IgD-negative memory B cell (primary cell): Measurements from ENCODE around the gene PCK1. TPM values are rescaled to one million over a fixed set of nuclear protein-coding genes. Genes with fewer than 3 reads are reported as not detected.

ENCODE experiments used
- H3K27ac Mint-ChIP-seq, 3 donors: one replicate each; pipeline ENCODE4 v1.8.0; 2020 to 2022; ENCODE audit warnings: mild to moderate bottlenecking in 3 of 3, mixed read lengths in 3 of 3, moderate library complexity in 1 of 3
- H3K27me3 Mint-ChIP-seq: one replicate; pipeline ENCODE4 v1.8.0; 2021; ENCODE audit warnings: mixed read lengths
- H3K36me3 Mint-ChIP-seq: one replicate; pipeline ENCODE4 v1.8.0; 2020; ENCODE audit warnings: mild to moderate bottlenecking, mixed read lengths
- H3K4me1 Mint-ChIP-seq, 3 donors: one replicate each; pipeline ENCODE4 v1.8.0; 2020 to 2022; ENCODE audit warnings: mixed read lengths in 3 of 3, mild to moderate bottlenecking in 1 of 3
- H3K4me3 Mint-ChIP-seq, 4 donors: one replicate each; pipeline ENCODE4 v1.8.0; 2020 to 2022; ENCODE audit warnings: mild to moderate bottlenecking in 4 of 4, mixed read lengths in 4 of 4, moderate library complexity in 3 of 4
- H3K9me3 Mint-ChIP-seq, 3 donors: one replicate each; pipeline ENCODE4 v1.8.0; 2020 to 2021; ENCODE audit warnings: mixed read lengths in 3 of 3, mild to moderate bottlenecking in 1 of 3
- polyA plus RNA-seq: library from polyadenylated mRNA; unstranded; fragments of 300-500 nt; fragmentation: Illumina TruSeq; gene quantifications from one replicate; pipeline ENCODE4 v1.2.3, GENCODE V29; 2021

PCK1 gene
- polyA plus RNA-seq, 1 donor from 2014 or later = not detected

DNA sequence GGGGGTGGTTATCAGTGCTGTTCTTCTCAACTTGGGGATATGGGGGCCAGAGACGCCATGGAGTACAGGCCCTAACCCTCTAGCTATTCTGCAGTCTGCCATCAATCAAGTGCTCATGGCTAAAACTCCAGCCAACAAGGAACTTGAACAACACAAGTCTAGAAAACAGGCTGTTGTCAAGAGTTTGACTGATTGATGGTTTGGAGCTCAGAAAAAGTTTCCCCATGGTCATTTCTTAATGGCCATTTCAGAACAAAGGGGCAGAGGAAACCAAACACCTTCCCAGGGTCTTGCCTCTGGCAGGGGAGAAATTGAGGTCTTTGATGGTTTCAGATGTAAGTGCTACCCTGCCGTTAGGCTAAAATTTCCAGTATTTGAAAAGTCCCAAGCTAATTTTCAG lies 15.1 kb downstream of the PCK1 start:
- H3K9me3 Mint-ChIP-seq = no peaks in the 10 kb centered on the region
- no peaks in the 10 kb centered on the region for H3K36me3 Mint-ChIP-seq
- no peak overlapping the region for H3K4me3 Mint-ChIP-seq
- peaks cover 41% of the 10 kb centered on the region for H3K27me3 Mint-ChIP-seq
- no peak overlapping the region for H3K27ac Mint-ChIP-seq
- H3K4me1 Mint-ChIP-seq = no peaks in the 10 kb centered on the region

DNA sequence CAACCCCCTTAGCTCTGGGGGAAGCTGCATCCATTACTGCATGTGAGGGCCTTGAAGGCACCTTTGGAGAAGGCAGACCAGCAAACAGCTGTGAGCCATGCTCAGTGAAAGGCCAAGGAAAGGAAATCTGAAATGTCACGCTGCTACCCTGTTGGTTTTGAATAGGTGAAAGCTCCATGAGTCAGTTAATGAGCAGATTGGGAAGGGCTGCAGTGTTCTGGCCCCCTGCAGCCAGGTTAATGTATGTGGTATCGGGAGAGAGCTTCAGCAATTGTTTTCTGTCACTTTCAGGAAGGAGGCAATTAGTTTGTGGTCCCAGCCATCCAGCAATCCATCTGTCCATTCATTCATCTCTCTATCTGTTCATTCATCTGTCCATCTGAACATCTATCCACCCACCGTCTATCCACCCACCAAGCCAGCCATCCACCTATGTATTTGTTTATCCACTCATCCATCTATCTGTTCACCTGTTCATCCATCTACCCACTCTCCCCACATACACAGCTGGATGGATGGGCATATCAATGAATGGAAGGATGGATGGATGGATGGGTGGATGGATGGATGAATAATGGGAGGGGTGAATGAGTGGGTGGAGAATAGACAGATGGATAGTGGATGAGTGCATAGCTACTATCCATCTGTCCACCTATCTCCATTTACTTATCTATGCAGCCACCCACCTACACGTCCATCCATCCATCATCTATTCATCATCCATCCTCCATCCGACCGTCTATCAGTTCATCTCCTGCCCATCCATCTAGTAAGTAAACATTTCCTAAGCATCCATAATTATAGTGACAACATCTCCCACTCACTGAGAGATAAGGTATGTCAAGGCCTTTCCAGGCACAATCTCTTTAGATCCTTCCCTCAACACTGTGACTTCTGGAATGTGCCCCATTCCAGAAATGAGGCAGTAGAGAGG lies 16.0 kb downstream of the PCK1 start:
- no peaks in the 10 kb centered on the region for H3K9me3 Mint-ChIP-seq
- H3K4me3 Mint-ChIP-seq = no peak overlapping the region
- H3K4me1 Mint-ChIP-seq = no peaks in the 10 kb centered on the region
- peaks cover 48% of the 10 kb centered on the region for H3K27me3 Mint-ChIP-seq
- no peak overlapping the region for H3K27ac Mint-ChIP-seq
- H3K36me3 Mint-ChIP-seq = no peaks in the 10 kb centered on the region

DNA sequence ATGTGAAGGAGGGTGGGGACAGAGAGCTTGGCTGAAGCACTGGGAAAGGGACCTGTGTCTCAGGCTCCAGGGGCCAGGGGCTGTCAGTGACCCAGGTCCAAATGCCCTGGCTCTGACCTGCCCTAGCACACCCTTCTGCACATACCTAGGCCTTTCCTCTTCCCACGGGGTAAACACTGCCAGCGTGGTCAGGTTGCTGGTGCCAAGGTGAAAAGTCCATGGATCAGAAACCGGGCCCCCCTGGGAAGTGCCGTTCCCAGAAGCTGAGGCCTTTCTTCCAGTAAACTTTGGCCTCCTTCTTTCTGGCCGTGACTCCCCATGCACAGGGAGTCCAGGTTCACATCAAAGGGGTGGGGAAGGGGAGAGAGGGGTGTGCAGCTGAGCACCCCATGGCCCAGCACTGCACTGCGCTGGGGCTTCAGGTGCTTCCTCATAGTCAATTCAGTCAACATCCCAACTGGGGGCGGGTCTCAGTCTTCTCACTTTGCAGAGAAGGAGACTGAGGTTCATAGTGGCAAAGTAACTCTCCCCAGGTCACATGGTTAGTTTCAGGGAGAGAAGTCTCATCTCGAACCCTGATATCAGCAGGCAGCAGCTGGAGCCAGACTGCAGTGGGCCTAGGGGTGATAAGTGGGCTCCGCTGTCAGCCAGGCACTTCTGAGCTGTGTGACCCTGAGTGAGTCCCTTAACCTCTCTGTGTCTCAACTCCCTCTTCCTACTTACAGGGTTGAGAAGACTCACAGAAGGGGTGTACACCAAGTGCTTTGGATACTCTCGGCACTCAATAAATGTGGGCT lies 17.0 kb downstream of the PCK1 start:
- Mint-ChIP-seq H3K4me3 (no peak overlapping the region), H3K27ac (no peak overlapping the region), H3K9me3 (no peaks in the 10 kb centered on the region), H3K36me3 (no peaks in the 10 kb centered on the region), H3K4me1 (no peaks in the 10 kb centered on the region), H3K27me3 (peaks cover 46% of the 10 kb centered on the region)

DNA sequence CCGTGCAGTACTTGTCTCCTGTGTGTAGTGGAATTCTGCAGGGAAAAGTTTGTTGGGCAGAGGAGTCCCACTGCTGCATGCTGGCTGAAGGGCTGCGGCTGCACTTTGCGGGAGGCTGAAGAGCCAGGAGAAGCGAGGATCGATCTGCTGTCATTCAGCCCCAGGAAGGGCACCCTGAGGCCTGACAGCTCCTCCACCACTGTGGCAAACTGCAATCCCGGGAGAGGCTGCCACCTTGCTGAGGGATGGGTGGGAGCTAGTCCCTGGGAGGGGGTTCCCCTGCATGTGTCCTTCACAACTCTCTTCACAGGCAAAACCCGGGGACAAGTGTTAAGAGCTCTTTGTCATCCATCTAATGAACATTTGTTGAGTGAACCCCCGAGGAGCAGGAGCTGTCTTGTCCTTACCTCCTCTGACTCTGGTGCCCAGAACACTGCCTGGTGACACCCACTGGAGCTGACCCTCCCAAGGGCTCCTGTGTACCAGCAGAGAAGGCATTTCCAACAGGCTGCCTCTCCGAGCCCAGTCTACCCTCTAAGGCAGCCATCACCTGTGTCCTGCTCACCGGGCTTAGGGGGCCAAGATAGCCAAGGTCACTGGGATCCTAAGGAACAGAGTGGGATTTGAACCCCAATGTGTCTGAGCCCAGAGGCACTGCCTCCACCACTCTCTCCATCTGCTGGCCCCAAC lies 17.7 kb downstream of the PCK1 start:
- Mint-ChIP-seq H3K9me3 (no peaks in the 10 kb centered on the region), H3K36me3 (no peaks in the 10 kb centered on the region), H3K27ac (no peak overlapping the region), H3K27me3 (peaks cover 50% of the 10 kb centered on the region), H3K4me1 (no peaks in the 10 kb centered on the region), H3K4me3 (no peak overlapping the region)

DNA sequence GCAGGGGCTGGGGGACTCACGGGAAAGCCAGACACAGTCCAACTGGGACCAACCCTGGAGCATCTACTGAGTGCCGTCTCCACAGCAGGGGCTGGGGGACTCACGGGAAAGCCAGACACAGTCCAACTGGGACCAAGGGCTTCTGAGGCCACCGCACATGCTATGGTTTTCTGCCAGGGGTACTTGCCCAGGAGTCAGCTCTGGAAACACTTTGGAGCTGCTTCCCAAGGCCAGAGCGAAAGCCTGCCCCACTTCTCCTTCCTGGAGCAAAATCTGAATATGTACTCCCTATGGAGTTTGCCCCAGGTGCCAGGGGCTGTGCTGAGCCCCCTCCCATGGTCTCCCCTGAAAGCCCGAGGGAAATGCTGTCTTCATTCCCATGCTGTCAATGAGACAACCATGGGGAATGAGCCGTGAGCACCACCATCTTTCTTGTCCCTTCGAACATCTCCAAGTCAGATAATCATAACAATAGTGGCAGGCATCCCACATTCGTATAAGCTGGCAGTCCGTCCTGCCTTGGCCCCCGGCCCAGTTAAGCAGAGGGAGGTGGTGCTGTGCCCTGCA lies 18.5 kb downstream of the PCK1 start:
- Mint-ChIP-seq H3K27ac (no peak overlapping the region), H3K9me3 (no peaks in the 10 kb centered on the region), H3K27me3 (peaks cover 48% of the 10 kb centered on the region), H3K4me1 (no peaks in the 10 kb centered on the region), H3K4me3 (no peak overlapping the region), H3K36me3 (no peaks in the 10 kb centered on the region)

DNA sequence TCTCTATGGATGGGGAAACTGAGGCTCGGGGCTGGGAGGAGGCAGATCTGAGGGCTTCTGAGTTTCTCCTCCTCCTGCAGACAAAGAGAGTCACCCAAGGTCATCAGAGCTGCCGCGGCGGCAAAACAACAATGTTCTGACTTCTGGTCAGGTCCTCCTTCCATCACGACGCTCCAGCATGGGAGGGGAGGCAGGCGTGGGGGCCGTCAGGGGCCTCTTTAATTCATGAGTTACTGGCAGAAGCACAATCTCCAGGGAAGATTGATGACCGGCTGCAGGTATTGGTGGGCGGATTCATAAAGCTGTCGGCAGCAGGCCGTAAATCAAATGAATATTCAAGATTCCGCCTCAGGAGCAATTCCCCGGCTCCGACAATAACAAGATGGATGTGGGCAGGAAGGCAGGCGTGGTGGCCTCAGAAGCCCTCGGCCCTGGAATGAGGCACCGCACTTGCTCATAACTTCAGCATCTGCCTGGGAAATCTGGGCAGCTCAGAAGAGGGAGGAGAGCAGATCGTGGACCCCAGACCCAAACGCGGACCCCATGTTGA lies 19.1 kb downstream of the PCK1 start:
- H3K36me3 Mint-ChIP-seq = no peaks in the 10 kb centered on the region
- H3K27ac Mint-ChIP-seq = no peak overlapping the region

DNA sequence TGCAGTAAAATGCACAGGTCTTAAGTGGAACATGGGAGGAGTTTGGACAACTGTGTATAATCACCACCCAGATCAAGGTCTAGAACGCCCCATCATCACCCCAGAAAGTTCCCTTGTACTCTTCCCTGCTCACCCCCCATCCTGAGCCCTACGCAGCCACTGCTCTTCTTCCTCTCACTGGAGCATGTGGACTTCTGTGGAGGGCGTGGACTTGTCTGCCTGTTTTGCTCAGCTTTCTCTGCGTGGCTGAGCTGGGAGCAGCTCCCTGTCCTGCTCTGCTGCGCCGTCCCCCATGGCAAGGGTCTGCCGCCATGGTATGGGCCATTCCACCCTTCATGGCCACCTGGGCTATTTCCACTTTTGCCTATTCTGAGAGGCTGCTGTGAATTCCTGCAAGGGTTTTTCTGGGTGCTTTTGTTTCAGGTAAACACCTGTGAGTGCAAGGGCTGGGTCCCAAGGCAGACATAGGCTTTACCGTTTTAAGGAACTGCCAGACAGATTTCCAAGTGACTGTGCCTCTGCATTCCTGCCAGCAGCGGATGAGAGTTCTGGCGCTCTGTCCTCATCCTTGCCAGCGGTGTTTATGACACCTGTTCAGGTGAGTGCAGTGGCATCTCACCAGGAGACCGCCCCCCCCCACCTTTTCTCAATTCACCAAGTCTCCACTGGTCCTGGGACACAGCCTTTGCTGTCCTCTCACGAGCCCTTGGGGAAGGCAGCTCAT lies 19.7 kb downstream of the PCK1 start:
- H3K27me3 Mint-ChIP-seq = peaks cover 58% of the 10 kb centered on the region
- H3K4me3 Mint-ChIP-seq = no peak overlapping the region
- H3K4me1 Mint-ChIP-seq = peaks cover 0 to 1% (median 0%) of the 10 kb centered on the region in 3 donors
- no peaks in the 10 kb centered on the region for H3K9me3 Mint-ChIP-seq
- no peak overlapping the region for H3K27ac Mint-ChIP-seq
- no peaks in the 10 kb centered on the region for H3K36me3 Mint-ChIP-seq

More for the DNA sequence above, 19.1 kb downstream of the PCK1 start:
- Mint-ChIP-seq H3K27me3 (peaks cover 54% of the 10 kb centered on the region), H3K4me3 (no peak overlapping the region), H3K4me1 (peaks cover 0 to 1% (median 0%) of the 10 kb centered on the region in 3 donors), H3K9me3 (no peaks in the 10 kb centered on the region)

DNA sequence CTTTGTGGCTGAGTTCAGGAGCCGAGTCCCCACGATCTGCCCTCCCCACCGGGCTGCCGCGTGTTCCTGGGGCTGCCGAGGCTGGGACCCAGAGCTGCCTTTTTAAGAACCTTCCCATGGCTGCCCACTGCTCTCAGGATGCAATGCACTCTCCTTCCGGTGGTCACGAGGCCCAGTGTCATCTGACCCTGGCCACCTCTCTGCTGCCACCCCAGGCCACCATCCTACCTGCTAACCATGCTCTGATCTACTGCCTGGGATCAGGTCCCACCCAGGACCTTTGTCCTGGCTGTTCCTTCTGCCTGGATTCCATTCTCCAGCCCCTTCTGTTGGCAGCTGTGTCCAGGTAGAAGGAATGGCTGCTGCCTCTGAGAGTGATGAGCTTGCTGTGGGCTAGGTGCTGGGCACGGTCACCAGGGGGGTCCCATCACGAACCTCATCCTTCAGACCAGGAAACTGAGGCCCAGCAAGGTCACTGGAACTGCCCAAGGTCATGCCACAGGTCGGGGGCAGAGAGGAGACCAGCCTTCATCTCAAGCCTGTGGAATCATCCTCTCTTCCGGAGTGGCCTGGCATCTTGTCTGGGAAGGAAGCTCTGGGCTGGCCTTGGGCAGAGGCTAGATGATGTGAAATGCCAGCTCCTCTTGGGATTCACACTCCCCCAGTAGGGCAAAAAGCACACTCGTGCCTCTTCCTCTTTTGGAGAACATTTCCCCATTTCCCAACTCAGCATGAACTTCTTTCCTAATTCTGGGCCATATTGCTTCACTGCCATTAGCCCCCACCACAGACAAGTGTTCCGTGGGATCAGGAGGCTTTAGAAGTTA lies 20.5 kb downstream of the PCK1 start:
- H3K27me3 Mint-ChIP-seq = peaks cover 58% of the 10 kb centered on the region
- no peak overlapping the region for H3K4me3 Mint-ChIP-seq
- H3K27ac Mint-ChIP-seq = no peak overlapping the region
- no peaks in the 10 kb centered on the region for H3K36me3 Mint-ChIP-seq
- no peaks in the 10 kb centered on the region for H3K9me3 Mint-ChIP-seq
- peaks cover 0 to 1% (median 0%) of the 10 kb centered on the region in 3 donors for H3K4me1 Mint-ChIP-seq

DNA sequence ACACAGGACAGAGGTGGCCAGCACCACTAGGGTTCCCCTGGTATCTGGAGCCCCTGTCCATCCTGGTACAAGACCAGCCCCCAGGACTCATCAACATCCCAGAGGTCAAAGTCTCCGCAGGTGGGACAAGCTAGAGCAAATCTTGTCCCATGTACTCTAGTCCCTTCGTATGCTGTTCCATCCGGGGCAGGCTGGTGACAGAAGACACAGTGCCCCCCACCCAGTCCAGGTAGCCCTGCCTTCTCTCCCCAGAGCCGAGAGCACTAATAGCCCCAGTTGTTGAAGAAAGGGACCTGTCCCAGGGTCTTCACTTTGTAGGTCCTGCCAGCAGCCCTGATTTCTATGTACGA lies 21.1 kb downstream of the PCK1 start:
- Mint-ChIP-seq H3K36me3 (no peaks in the 10 kb centered on the region), H3K9me3 (peaks cover 0 to 2% (median under 1%) of the 10 kb centered on the region in 3 donors), H3K27ac (no peak overlapping the region), H3K4me1 (peaks cover 0 to 1% (median 0%) of the 10 kb centered on the region in 3 donors), H3K4me3 (no peak overlapping the region), H3K27me3 (peaks cover 58% of the 10 kb centered on the region)

DNA sequence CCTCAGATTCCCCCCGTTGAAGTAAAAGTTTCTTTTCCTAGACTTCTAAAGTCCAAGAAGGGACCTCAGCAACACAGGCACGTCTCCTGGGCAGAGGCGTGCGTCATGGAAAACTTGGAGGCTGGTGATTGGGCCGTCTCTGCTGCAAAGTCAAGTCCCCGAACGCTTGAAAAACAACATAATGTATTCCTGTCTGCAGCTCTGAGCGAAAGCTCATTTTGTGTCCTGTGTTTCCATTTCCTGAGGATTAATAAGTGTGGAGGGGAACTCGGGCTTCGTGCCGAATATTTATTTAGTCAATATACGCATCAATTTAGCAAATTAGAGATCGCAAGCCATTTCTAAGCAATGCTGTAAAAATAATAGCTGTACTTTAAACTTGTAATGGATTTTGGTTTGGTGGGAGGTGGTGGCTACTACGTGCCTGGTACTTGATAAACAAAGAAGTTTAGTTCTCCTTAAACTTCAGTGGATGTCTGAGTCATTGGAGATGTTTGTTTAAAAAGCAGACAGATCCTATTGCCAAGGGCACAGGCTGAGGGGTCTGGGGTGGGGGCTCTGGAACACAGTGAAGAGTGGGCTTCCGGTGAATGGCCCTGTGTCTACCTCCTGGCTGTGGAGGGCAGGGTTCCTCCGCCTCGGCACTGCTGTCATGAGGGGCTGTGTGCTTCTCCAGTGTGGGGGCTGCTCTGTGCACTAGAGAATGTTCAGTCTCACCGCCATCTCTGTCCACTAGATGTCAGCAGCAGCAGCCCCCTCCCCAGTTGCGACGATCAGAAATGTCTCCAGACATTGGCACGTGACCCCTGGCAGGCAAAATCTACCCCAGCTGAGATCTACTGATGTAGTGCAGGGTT lies 21.8 kb downstream of the PCK1 start:
- Mint-ChIP-seq H3K36me3 (no peaks in the 10 kb centered on the region), H3K27me3 (peaks cover 58% of the 10 kb centered on the region), H3K27ac (no peak overlapping the region), H3K4me1 (peaks cover 0 to 1% (median 0%) of the 10 kb centered on the region in 3 donors), H3K9me3 (peaks cover 0 to 5% (median 2%) of the 10 kb centered on the region in 3 donors), H3K4me3 (no peak overlapping the region)

DNA sequence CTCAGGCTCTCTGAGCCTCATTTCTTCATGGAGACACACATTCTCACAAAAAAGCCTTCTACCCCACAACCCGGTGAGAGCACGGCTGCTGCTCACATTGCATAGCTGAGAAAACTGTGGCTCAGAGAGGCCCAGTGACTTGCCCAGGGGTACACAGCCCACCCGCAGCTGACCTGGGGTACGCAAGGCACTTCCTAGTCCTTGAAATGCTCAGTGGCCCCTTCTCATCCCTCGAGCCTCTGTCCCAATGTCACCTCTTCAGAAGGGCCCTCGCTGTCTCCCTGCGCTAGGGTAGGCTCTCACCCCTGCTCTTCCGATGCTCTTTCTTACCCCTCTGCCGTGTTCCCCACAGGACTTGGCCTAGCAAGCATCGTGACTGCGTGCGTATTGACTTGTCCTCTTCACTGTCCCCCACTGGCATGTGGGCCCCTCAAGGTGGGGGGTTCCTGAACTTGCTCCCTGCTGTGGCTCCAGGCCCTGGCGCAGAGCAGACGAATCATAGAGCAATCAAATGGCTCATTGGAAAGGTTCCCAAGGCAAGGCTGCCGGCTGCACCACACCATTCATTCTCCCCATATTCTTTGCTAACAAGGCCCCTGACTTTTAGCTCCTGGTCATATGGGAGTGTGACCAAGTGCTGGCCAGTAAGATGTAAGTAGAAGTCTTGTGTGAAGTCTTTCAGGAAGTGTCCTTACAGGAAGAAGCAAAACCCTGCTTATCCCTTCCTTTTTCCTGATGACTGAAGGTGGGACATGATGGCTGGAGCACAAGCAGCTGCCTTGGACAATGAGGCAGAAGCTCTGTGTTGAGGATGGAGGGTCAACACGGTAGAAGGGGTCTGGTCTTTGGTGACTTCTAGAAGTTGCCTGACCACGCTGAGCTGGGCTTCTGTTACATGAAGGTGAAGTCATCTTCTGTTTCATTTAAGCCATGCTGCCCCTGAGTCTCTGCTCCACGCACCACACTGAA lies 22.7 kb downstream of the PCK1 start:
- H3K4me3 Mint-ChIP-seq = no peak overlapping the region
- H3K9me3 Mint-ChIP-seq = peaks cover 0 to 9% (median 2%) of the 10 kb centered on the region in 3 donors
- peaks cover 53% of the 10 kb centered on the region for H3K27me3 Mint-ChIP-seq
- H3K4me1 Mint-ChIP-seq = peaks cover 0 to 1% (median 0%) of the 10 kb centered on the region in 3 donors
- no peaks in the 10 kb centered on the region for H3K36me3 Mint-ChIP-seq
- no peak overlapping the region for H3K27ac Mint-ChIP-seq
